Neural progenitor cell (in vitro differentiated cells): ENCODE data around the gene UNG.

Experiments used
- CTCF ChIP-seq: fragments of 200-600 bp; sonication (generic); IDR thresholded peaks from 2 replicates; pipeline ENCODE4 v1.5.1; 2017; ENCODE audit warnings: antibody characterized with exemption, mild to moderate bottlenecking
- EZH2 ChIP-seq: fragments of 200-600 bp; sonication (generic); IDR thresholded peaks from 2 replicates; pipeline ENCODE4 v1.6.1; 2017; ENCODE audit warnings: antibody characterized with exemption, mild to moderate bottlenecking, moderate library complexity
- EZH2phosphoT487 ChIP-seq: fragments of 200-600 bp; sonication (generic); IDR thresholded peaks from 2 replicates; pipeline ENCODE4 v1.6.1; 2017; ENCODE audit warnings: antibody characterized with exemption

- TF ChIP-seq CTCF (no peak), EZH2 (no peak), EZH2phosphoT487 (no peak)
These were observed at the start of gene UNG for GRCh38 chr12:109097435-109098182.
